Astrocyte (in vitro differentiated cells and primary cell): ENCODE results near the gene TMUB1. TPM values are rescaled to one million over a fixed set of nuclear protein-coding genes. Genes with fewer than 3 reads are reported as not detected.

ENCODE experiments used
- DNase-seq: peaks from one replicate; pipeline ENCODE4 v3.0.0-alpha.2; 2010; ENCODE audit warnings: low read depth
- FAIRE-seq: peaks from 2 replicates; lab custom pipeline; 2011; peaks lifted over from hg19 to GRCh38; lab: Jason Lieb, UNC
- H2AFZ ChIP-seq: 2 replicates; pipeline ENCODE4 v1.6.0; 2012; ENCODE audit warnings: low read depth, low read length, inconsistent platforms
- H3K27ac ChIP-seq: 2 replicates; pipeline ENCODE4 v1.5.1; 2011; ENCODE audit warnings: low read depth, low read length, inconsistent platforms
- H3K27me3 ChIP-seq: 2 replicates; pipeline ENCODE4 v1.6.0; 2011; ENCODE audit warnings: low read length, inconsistent platforms; ENCODE audit not compliant: insufficient read depth
- H3K36me3 ChIP-seq: 2 replicates; pipeline ENCODE4 v1.5.1; 2011; ENCODE audit warnings: low read length, inconsistent platforms; ENCODE audit not compliant: insufficient read depth
- H3K4me1 ChIP-seq: 2 replicates; pipeline ENCODE4 v1.5.1; 2011; ENCODE audit warnings: low read length, inconsistent platforms; ENCODE audit not compliant: insufficient read depth
- H3K4me2 ChIP-seq: 2 replicates; pipeline ENCODE4 v1.6.0; 2012; ENCODE audit warnings: low read length, inconsistent platforms
- H3K4me3 ChIP-seq: 2 replicates; pipeline ENCODE4 v1.5.1; 2011; ENCODE audit warnings: low read depth, mild to moderate bottlenecking, low read length, inconsistent platforms; ENCODE audit not compliant: insufficient read depth
- H3K79me2 ChIP-seq: 2 replicates; pipeline ENCODE4 v1.6.0; 2012; ENCODE audit warnings: mild to moderate bottlenecking, low read length, inconsistent platforms; ENCODE audit not compliant: insufficient read depth
- H3K9ac ChIP-seq: 2 replicates; pipeline ENCODE4 v1.6.0; 2012; ENCODE audit warnings: mild to moderate bottlenecking, low read length, inconsistent platforms
- H3K9me3 ChIP-seq: 2 replicates; pipeline ENCODE4 v1.5.1; 2012; ENCODE audit warnings: low read depth, mild to moderate bottlenecking, low read length, inconsistent platforms; ENCODE audit not compliant: insufficient read depth
- H4K20me1 ChIP-seq: 2 replicates; pipeline ENCODE4 v1.6.0; 2012; ENCODE audit warnings: low read length, inconsistent platforms; ENCODE audit not compliant: insufficient read depth
- H3K27ac Mint-ChIP-seq: one replicate; pipeline ENCODE4 v1.8.0; 2021; ENCODE audit warnings: mild to moderate bottlenecking, mixed read lengths; ENCODE audit not compliant: unreplicated experiment
- H3K27me3 Mint-ChIP-seq: one replicate; pipeline ENCODE4 v1.8.0; 2021; ENCODE audit warnings: low read depth, mixed read lengths; ENCODE audit not compliant: unreplicated experiment
- H3K36me3 Mint-ChIP-seq: one replicate; pipeline ENCODE4 v1.8.0; 2021; ENCODE audit warnings: low read depth, mixed read lengths; ENCODE audit not compliant: unreplicated experiment
- H3K4me1 Mint-ChIP-seq: one replicate; pipeline ENCODE4 v1.8.0; 2021; ENCODE audit warnings: low read depth, mixed read lengths; ENCODE audit not compliant: unreplicated experiment
- H3K4me3 Mint-ChIP-seq: one replicate; pipeline ENCODE4 v1.8.0; 2021; ENCODE audit warnings: mild to moderate bottlenecking, moderate library complexity, mixed read lengths; ENCODE audit not compliant: unreplicated experiment
- H3K9me3 Mint-ChIP-seq: one replicate; pipeline ENCODE4 v1.8.0; 2021; ENCODE audit warnings: mild to moderate bottlenecking, mixed read lengths; ENCODE audit not compliant: unreplicated experiment
- EZH2 ChIP-seq: IDR thresholded peaks from 2 replicates; pipeline ENCODE4 v1.6.1; 2012; ENCODE audit warnings: mild to moderate bottlenecking, low read length, inconsistent platforms; ENCODE audit not compliant: insufficient read depth
- total RNA-seq: library from RNA; stranded (reverse); gene quantifications from 2 replicates; pipeline ENCODE4 v1.2.1, GENCODE V29; 2021
- TF ChIP-seq, protein P1 (sequence below): IDR thresholded peaks from 2 replicates; pipeline ENCODE4 v1.5.1; 2011; ENCODE audit warnings: low read depth, mild to moderate bottlenecking, inconsistent platforms, low read length, moderate library complexity; ENCODE audit not compliant: insufficient read depth

TMUB1 gene
- total RNA-seq, 1 donor from 2014 or later: 42.9 TPM

DNA sequence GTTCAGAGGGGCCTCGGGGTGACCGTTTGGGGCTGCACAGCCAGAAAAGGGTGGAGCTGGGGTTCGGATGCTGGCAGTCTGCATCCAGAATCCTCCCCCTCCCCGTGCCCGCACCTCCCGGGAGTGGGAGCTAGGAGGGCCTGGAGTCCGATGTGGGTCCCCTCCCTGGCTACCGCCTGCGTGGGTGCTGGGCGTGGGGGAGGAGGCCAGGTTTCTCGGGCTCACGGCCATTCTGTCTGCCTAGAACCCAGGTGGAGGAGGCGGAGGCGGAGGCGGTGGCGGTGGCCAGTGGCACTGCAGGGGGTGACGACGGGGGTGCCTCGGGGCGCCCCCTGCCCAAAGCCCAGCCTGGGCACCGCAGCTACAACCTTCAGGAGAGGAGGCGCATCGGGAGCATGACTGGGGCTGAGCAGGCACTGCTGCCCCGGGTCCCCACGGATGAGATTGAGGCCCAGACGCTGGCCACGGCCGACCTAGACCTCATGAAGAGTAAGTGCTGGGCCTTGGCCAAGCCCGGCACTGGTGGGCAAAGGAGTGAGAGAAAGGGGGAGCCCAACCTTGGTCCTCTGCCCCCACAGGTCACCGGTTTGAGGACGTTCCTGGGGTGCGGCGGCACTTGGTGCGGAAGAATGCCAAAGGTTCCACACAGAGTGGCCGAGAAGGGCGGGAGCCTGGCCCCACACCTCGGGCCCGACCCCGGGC lies 16.9 kb downstream of the TMUB1 start:
- H3K4me1 Mint-ChIP-seq: peaks cover 15% of the 10 kb centered on the region

DNA sequence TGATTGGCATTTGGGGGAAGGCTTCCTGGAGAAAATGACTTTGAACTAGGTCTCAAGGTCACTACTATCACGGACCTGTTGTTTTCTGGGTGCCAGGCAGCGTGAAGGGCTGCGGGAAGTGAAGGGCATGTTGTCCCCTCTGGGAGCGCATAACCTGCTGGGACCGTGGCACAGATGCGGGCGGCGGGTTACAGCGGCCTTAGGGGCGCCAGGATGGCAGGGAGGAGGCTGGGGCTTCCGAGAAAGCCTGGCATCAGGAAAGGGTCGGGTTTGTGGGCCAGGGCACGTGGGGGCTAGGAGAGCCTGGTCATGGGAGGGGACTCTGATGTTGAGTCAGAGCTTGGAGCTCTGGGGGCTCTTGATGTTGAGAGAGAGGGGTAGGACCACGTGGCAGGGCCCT lies 17.8 kb downstream of the TMUB1 start:
- H3K36me3 ChIP-seq: peaks cover 28% of the 10 kb centered on the region
- Mint-ChIP-seq H3K27me3 (no peaks in the 10 kb centered on the region), H3K27ac (peak overlapping the region; percentile 77), H3K4me3 (no peak overlapping the region), H3K36me3 (peaks cover 11% of the 10 kb centered on the region), H3K9me3 (no peaks in the 10 kb centered on the region), H3K4me1 (peaks cover 19% of the 10 kb centered on the region)
- no peak overlapping the region for H3K27ac ChIP-seq
- TF ChIP-seq EZH2: no peak
- TF ChIP-seq, protein P1, sequence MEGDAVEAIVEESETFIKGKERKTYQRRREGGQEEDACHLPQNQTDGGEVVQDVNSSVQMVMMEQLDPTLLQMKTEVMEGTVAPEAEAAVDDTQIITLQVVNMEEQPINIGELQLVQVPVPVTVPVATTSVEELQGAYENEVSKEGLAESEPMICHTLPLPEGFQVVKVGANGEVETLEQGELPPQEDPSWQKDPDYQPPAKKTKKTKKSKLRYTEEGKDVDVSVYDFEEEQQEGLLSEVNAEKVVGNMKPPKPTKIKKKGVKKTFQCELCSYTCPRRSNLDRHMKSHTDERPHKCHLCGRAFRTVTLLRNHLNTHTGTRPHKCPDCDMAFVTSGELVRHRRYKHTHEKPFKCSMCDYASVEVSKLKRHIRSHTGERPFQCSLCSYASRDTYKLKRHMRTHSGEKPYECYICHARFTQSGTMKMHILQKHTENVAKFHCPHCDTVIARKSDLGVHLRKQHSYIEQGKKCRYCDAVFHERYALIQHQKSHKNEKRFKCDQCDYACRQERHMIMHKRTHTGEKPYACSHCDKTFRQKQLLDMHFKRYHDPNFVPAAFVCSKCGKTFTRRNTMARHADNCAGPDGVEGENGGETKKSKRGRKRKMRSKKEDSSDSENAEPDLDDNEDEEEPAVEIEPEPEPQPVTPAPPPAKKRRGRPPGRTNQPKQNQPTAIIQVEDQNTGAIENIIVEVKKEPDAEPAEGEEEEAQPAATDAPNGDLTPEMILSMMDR: no peak
- no peaks in the 10 kb centered on the region for H3K27me3 ChIP-seq
- H2AFZ ChIP-seq: no peak overlapping the region
- no peak overlapping the region for H3K4me2 ChIP-seq
- no peak overlapping the region for H3K9ac ChIP-seq
- H3K4me1 ChIP-seq: peaks cover 31% of the 10 kb centered on the region
- H3K79me2 ChIP-seq: peaks cover 49% of the 10 kb centered on the region
- FAIRE-seq (no peak), DNase-seq (no peak)
- H4K20me1 ChIP-seq: peaks cover 77% of the 10 kb centered on the region
- no peak overlapping the region for H3K4me3 ChIP-seq
- H3K9me3 ChIP-seq: no peaks in the 10 kb centered on the region

More for the DNA sequence above, 16.9 kb downstream of the TMUB1 start:
- no peak for TF ChIP-seq EZH2
- TF ChIP-seq, protein P1: no peak
- Histone ChIP-seq H2AFZ (no peak overlapping the region), H3K9ac (no peak overlapping the region), H4K20me1 (peaks cover 68% of the 10 kb centered on the region), H3K27me3 (no peaks in the 10 kb centered on the region), H3K36me3 (peaks cover 28% of the 10 kb centered on the region), H3K27ac (no peak overlapping the region), H3K4me2 (no peak overlapping the region), H3K4me1 (peaks cover 22% of the 10 kb centered on the region), H3K4me3 (no peak overlapping the region), H3K79me2 (peaks cover 39% of the 10 kb centered on the region), H3K9me3 (no peaks in the 10 kb centered on the region)
- no peaks in the 10 kb centered on the region for H3K9me3 Mint-ChIP-seq
- H3K36me3 Mint-ChIP-seq: peaks cover 11% of the 10 kb centered on the region
- DNase-seq (no peak), FAIRE-seq (no peak)
- no peak overlapping the region for H3K4me3 Mint-ChIP-seq
- H3K27ac Mint-ChIP-seq: no peak overlapping the region
- H3K27me3 Mint-ChIP-seq: no peaks in the 10 kb centered on the region

DNA sequence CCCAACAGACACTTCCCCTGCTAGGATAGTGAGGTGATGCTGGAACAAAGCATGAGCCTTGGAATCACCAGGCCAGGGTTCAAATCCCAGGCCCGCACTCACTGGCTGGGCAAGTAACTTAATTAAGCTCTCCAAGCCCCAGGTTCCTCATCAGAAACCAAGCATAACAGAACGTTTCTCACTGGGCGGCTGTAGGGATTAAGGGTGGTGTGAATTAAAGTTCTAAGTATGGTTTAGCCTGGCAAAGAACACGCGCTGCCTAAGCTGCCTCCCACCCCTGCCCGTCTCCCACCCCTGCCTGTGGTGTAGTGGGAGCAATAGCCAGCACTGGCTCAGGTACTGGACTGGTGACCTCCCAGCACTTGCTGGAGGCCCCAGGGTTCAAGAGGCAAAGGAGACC lies 18.3 kb downstream of the TMUB1 start:
- Mint-ChIP-seq H3K9me3 (no peaks in the 10 kb centered on the region), H3K27me3 (no peaks in the 10 kb centered on the region), H3K36me3 (peaks cover 11% of the 10 kb centered on the region), H3K27ac (peak overlapping the region; percentile 77), H3K4me1 (peaks cover 19% of the 10 kb centered on the region), H3K4me3 (no peak overlapping the region)
- no peaks in the 10 kb centered on the region for H3K9me3 ChIP-seq
- TF ChIP-seq, protein P1: no peak
- TF ChIP-seq EZH2: no peak
- no peak overlapping the region for H3K9ac ChIP-seq
- DNase-seq (no peak), FAIRE-seq (no peak)
- no peaks in the 10 kb centered on the region for H3K27me3 ChIP-seq
- H3K27ac ChIP-seq: no peak overlapping the region
- H3K4me1 ChIP-seq: peaks cover 35% of the 10 kb centered on the region
- H4K20me1 ChIP-seq: peaks cover 80% of the 10 kb centered on the region
- no peak overlapping the region for H2AFZ ChIP-seq
- H3K36me3 ChIP-seq: peaks cover 28% of the 10 kb centered on the region
- no peak overlapping the region for H3K4me3 ChIP-seq
- H3K4me2 ChIP-seq: no peak overlapping the region
- H3K79me2 ChIP-seq: peaks cover 54% of the 10 kb centered on the region
